Neural cell (in vitro differentiated cells): Measurements from ENCODE around the gene ARNT2. TPM values are rescaled to one million over a fixed set of nuclear protein-coding genes. Genes with fewer than 3 reads are reported as not detected.

Source experiments
- H2AFZ ChIP-seq: fragments of 200-600, 300-800 bp; sonication (generic), shearing (Covaris generic); 2 replicates; pipeline ENCODE4 v1.6.0; 2014; ENCODE audit warnings: low read depth, mild to moderate bottlenecking, antibody characterized with exemption, low read length, moderate library complexity
- H3F3A ChIP-seq: fragments of 200-600 bp; shearing (Covaris generic); 2 replicates; pipeline ENCODE4 v1.6.1; 2016; ENCODE audit warnings: mild to moderate bottlenecking, moderate library complexity, mixed read lengths, antibody characterized with exemption, low read length; ENCODE audit not compliant: insufficient read depth, poor library complexity, severe bottlenecking
- H3K27ac ChIP-seq: fragments of 200-600, 300-800 bp; sonication (generic), shearing (Covaris generic); 2 replicates; pipeline ENCODE4 v1.5.1; 2014; ENCODE audit warnings: mild to moderate bottlenecking, low read length, moderate library complexity
- H3K27me3 ChIP-seq: fragments of 300-800, 200-600 bp; sonication (generic), shearing (Covaris generic); 2 replicates; pipeline ENCODE4 v1.6.0; 2014; ENCODE audit warnings: mild to moderate bottlenecking, low read depth, low read length, moderate library complexity; ENCODE audit not compliant: insufficient read depth
- H3K36me3 ChIP-seq: fragments of 300-800, 200-600 bp; sonication (generic), shearing (Covaris generic); 2 replicates; pipeline ENCODE4 v1.5.1; 2014; ENCODE audit warnings: mild to moderate bottlenecking, antibody characterized with exemption, low read length, moderate library complexity; ENCODE audit not compliant: insufficient read depth
- H3K4me2 ChIP-seq: fragments of 300-800, 200-600 bp; sonication (generic), shearing (Covaris generic); 2 replicates; pipeline ENCODE4 v1.6.0; 2014; ENCODE audit warnings: mild to moderate bottlenecking, low read length
- H3K4me3 ChIP-seq: fragments of 300-800, 200-600 bp; sonication (generic), shearing (Covaris generic); 2 replicates; pipeline ENCODE4 v1.5.1; 2014; ENCODE audit warnings: mild to moderate bottlenecking, low read length, moderate library complexity
- H3K79me2 ChIP-seq: fragments of 200-600 bp; shearing (Covaris generic); replicated peaks from 2 replicates; pipeline ENCODE4 v1.6.0; 2014; ENCODE audit warnings: mild to moderate bottlenecking, low read length, moderate library complexity; ENCODE audit not compliant: insufficient read depth
- H3K9ac ChIP-seq: fragments of 300-800, 200-600 bp; sonication (generic), shearing (Covaris generic); 2 replicates; pipeline ENCODE4 v1.6.1; 2016; ENCODE audit warnings: mild to moderate bottlenecking, low read length, mixed read lengths
- H3K9me2 ChIP-seq: fragments of 200-600 bp; shearing (Covaris generic); 2 replicates; pipeline ENCODE4 v1.6.1; 2016; ENCODE audit warnings: mild to moderate bottlenecking, low read length, mixed read lengths; ENCODE audit not compliant: insufficient read depth
- H3K9me3 ChIP-seq: fragments of 200-600, 300-800 bp; sonication (generic), shearing (Covaris generic); 2 replicates; pipeline ENCODE4 v1.6.1; 2016; ENCODE audit warnings: mild to moderate bottlenecking, mixed run types, low read length, moderate library complexity, mixed read lengths
- H4K20me1 ChIP-seq: fragments of 200-600 bp; shearing (Covaris generic); 2 replicates; pipeline ENCODE4 v1.6.1; 2016; ENCODE audit warnings: mild to moderate bottlenecking, mixed run types; ENCODE audit not compliant: insufficient read depth
- CTCF ChIP-seq: fragments of 450-650 bp; IDR thresholded peaks from 2 replicates; pipeline ENCODE4 v1.5.1; 2014; ENCODE audit warnings: antibody characterized with exemption, mild to moderate bottlenecking, moderate library complexity; ENCODE audit not compliant: poor library complexity, severe bottlenecking
- EP300 ChIP-seq: fragments of 450-650 bp; conservative IDR thresholded peaks from 2 replicates; pipeline ENCODE4 v1.6.1; 2014; ENCODE audit warnings: antibody characterized with exemption, mild to moderate bottlenecking, moderate library complexity; ENCODE audit not compliant: poor library complexity, severe bottlenecking
- EZH2 ChIP-seq: fragments of 200-600, 300-800 bp; shearing (Covaris generic), sonication (generic); IDR thresholded peaks from 2 replicates; pipeline ENCODE4 v1.6.1; 2014; ENCODE audit warnings: antibody characterized with exemption, low read length, borderline replicate concordance, mild to moderate bottlenecking; ENCODE audit not compliant: insufficient read depth, poor library complexity, severe bottlenecking
- MXI1 ChIP-seq: fragments of 450-650 bp; conservative IDR thresholded peaks from 2 replicates; pipeline ENCODE4 v1.6.1; 2014; ENCODE audit warnings: antibody characterized with exemption, mild to moderate bottlenecking; ENCODE audit not compliant: poor library complexity, severe bottlenecking
- POLR2AphosphoS5 ChIP-seq: IDR thresholded peaks from 2 replicates; pipeline ENCODE4 v1.6.1; 2012
- RAD21 ChIP-seq: fragments of 450-650 bp; conservative IDR thresholded peaks from 2 replicates; pipeline ENCODE4 v1.6.1; 2014; ENCODE audit warnings: antibody characterized with exemption, mild to moderate bottlenecking, moderate library complexity
- SMC3 ChIP-seq: fragments of 450-650 bp; conservative IDR thresholded peaks from 2 replicates; pipeline ENCODE4 v1.6.1; 2014; ENCODE audit warnings: antibody characterized with exemption, mild to moderate bottlenecking, moderate library complexity; ENCODE audit not compliant: poor library complexity
- TAF1 ChIP-seq: IDR thresholded peaks from 2 replicates; pipeline ENCODE4 v1.6.1; 2012; ENCODE audit warnings: low read depth
- polyA plus RNA-seq: library from polyadenylated mRNA; depleted of rRNA; stranded (reverse); fragments of >200 nt; gene quantifications from 2 replicates; pipeline ENCODE4 v1.2.3, GENCODE V29; 2014
- TF ChIP-seq, protein P1 (sequence below): IDR thresholded peaks from 2 replicates; pipeline ENCODE4 v1.6.1; 2012; ENCODE audit warnings: borderline replicate concordance

Gene ARNT2
- polyA plus RNA-seq, 1 donor from 2014 or later, result 41.2 TPM

DNA sequence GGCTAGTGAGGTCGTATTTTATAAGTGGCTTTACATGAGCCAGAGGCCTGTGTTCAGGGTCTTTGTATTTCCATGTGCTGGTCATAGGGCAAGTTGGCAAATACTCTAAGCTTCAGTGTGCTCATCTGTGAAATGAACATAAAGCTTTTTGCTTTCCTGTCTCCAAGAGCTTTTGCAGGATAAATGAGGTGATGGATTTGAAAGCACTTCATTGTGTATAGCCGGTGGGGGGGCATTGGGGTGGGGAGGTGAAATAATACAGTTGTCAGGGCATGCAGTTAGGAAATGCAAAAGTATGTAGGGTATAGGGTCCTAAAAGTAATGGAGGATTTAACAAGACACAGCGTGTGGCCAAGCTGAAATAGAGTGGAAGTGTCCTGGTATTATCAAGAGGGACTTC lies 67.7 kb downstream of the ARNT2 start:
- H3K4me2 ChIP-seq, result no peak overlapping the region

DNA sequence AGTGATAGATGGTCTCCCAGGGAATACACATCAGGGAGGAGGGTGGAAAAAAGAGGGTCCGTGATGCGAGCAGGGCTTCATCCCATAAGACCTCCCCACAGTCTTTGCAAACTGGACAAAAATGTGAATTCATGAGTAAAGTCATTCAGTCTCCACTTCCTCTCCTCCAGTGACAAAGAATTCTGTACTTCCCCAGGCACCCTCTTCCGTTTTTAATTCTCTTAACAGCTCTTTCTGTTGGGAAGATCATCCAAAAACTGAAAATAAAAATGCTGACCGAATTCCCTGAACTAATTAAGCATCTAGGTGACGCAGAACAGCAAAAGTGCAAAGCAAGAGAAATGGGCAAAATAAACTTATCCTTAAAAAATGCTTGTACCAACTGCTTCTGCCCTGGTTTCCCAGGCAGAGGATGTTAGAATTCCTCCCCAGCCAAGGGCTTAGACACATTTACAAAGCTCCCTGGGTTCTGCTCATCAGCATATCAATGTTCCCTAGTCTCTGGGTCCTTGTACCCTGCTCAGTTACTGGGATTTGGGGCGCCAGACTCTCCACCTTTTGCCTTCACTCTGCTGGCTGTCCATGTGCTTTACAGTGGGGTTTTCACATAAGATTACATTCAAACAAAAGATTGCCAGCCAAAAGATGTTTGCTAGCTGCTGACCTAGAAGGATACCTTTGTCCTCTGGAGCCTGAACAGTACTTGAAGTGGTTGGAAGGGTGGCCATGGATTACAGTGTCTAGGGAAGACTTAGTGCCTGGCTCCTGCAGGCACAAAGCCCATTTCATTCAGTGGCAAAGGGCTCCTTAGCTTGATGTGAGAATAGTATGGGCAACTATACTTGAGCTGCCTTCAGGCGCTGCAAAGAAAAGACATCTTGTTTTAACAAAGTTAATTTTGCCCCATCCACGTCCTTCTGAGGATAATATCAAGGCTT lies 69.4 kb downstream of the ARNT2 start:
- Histone ChIP-seq H4K20me1 (no peaks in the 10 kb centered on the region), H2AFZ (no peak overlapping the region), H3K27me3 (no peaks in the 10 kb centered on the region), H3K4me3 (no peak overlapping the region), H3K36me3 (peaks cover 34% of the 10 kb centered on the region), H3K4me2 (no peak overlapping the region), H3K9ac (no peak overlapping the region), H3F3A (no peaks in the 10 kb centered on the region), H3K9me3 (no peaks in the 10 kb centered on the region), H3K79me2 (no peaks in the 10 kb centered on the region), H3K27ac (no peak overlapping the region), H3K9me2 (no peaks in the 10 kb centered on the region)
- TF ChIP-seq SMC3 (no peak), MXI1 (no peak), POLR2AphosphoS5 (no peak), CTCF (no peak)

More for the DNA sequence above, 67.7 kb downstream of the ARNT2 start:
- Histone ChIP-seq H3F3A (no peaks in the 10 kb centered on the region), H2AFZ (no peak overlapping the region), H3K9me3 (no peaks in the 10 kb centered on the region), H4K20me1 (no peaks in the 10 kb centered on the region), H3K27me3 (no peaks in the 10 kb centered on the region), H3K27ac (no peak overlapping the region), H3K36me3 (peaks cover 34% of the 10 kb centered on the region), H3K79me2 (no peaks in the 10 kb centered on the region), H3K9me2 (no peaks in the 10 kb centered on the region), H3K4me3 (no peak overlapping the region), H3K9ac (no peak overlapping the region)
- TF ChIP-seq CTCF (no peak), RAD21 (no peak), EP300 (no peak), EZH2 (no peak), POLR2AphosphoS5 (no peak), SMC3 (no peak), TAF1 (no peak), MXI1 (no peak)
- TF ChIP-seq, protein P1, sequence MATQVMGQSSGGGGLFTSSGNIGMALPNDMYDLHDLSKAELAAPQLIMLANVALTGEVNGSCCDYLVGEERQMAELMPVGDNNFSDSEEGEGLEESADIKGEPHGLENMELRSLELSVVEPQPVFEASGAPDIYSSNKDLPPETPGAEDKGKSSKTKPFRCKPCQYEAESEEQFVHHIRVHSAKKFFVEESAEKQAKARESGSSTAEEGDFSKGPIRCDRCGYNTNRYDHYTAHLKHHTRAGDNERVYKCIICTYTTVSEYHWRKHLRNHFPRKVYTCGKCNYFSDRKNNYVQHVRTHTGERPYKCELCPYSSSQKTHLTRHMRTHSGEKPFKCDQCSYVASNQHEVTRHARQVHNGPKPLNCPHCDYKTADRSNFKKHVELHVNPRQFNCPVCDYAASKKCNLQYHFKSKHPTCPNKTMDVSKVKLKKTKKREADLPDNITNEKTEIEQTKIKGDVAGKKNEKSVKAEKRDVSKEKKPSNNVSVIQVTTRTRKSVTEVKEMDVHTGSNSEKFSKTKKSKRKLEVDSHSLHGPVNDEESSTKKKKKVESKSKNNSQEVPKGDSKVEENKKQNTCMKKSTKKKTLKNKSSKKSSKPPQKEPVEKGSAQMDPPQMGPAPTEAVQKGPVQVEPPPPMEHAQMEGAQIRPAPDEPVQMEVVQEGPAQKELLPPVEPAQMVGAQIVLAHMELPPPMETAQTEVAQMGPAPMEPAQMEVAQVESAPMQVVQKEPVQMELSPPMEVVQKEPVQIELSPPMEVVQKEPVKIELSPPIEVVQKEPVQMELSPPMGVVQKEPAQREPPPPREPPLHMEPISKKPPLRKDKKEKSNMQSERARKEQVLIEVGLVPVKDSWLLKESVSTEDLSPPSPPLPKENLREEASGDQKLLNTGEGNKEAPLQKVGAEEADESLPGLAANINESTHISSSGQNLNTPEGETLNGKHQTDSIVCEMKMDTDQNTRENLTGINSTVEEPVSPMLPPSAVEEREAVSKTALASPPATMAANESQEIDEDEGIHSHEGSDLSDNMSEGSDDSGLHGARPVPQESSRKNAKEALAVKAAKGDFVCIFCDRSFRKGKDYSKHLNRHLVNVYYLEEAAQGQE, result no peak
